IPS DF 6.9 (cell line): ENCODE results near the gene SPTA1.
"Not testable (repeated sequence)": the region's sequence is repeated elsewhere in the genome, so short reads cannot be mapped to it uniquely, and the experiment has no call there.

ENCODE experiments used
- DNase-seq: peaks from one replicate; pipeline ENCODE4 v3.0.0-alpha.2; 2013; ENCODE audit warnings: low read depth, low spot score
- H3K27ac ChIP-seq: one replicate; pipeline ENCODE4 v1.5.1; 2013; ENCODE audit warnings: low read length, control low read depth
- H3K27me3 ChIP-seq: 2 replicates; pipeline ENCODE4 v1.6.1; 2013; ENCODE audit warnings: mild to moderate bottlenecking, low read length; ENCODE audit not compliant: control insufficient read depth, insufficient read depth
- H3K36me3 ChIP-seq: 2 replicates; pipeline ENCODE4 v1.6.1; 2013; ENCODE audit warnings: low read length; ENCODE audit not compliant: control insufficient read depth, insufficient read depth
- H3K4me1 ChIP-seq: 2 replicates; pipeline ENCODE4 v1.6.1; 2013; ENCODE audit warnings: low read length; ENCODE audit not compliant: control insufficient read depth, insufficient read depth
- H3K4me3 ChIP-seq: 2 replicates; pipeline ENCODE4 v1.5.1; 2013; ENCODE audit warnings: mild to moderate bottlenecking, low read length
- H3K9me3 ChIP-seq: 2 replicates; pipeline ENCODE4 v1.6.1; 2013; ENCODE audit warnings: low read length, inconsistent platforms; ENCODE audit not compliant: control insufficient read depth, insufficient read depth
- WGBS: extraction: QIAGEN DNeasy Blood & Tissue Kit; methylation state at CpG from one replicate; pipeline ENCODE4 v1.1.7; 2013; ENCODE audit warnings: mixed read lengths, missing lambda C conversion rate; ENCODE audit not compliant: insufficient read length, insufficient coverage; 5-methylcytosine and 5-hydroxymethylcytosine counted together

The SPTA1 gene

GRCh38 chr1:158688343-158688742, 1.8 kb upstream of the SPTA1 start:
- not testable (repeated sequence) for H3K4me1 ChIP-seq, H3K36me3 ChIP-seq, H3K4me3 ChIP-seq, H3K27me3 ChIP-seq, DNase-seq, H3K27ac ChIP-seq, H3K9me3 ChIP-seq
- no CpG with 5 or more reads among the region's 1 CpG for WGBS

- no peaks in the 10 kb centered on the region for H3K9me3 ChIP-seq
Observed at GRCh38 chr1:158687037-158687436, 522 bp upstream of the SPTA1 start.

GRCh38 chr1:158685085-158685484, 1.4 kb downstream of the SPTA1 start:
- H3K36me3 ChIP-seq = no peaks in the 10 kb centered on the region
- no peak overlapping the region for H3K27ac ChIP-seq
- no CpG with 5 or more reads among the region's 7 CpGs for WGBS
- no peak for DNase-seq
- H3K27me3 ChIP-seq = no peaks in the 10 kb centered on the region
- no peaks in the 10 kb centered on the region for H3K9me3 ChIP-seq
- H3K4me1 ChIP-seq = no peaks in the 10 kb centered on the region
- no peak overlapping the region for H3K4me3 ChIP-seq

More at GRCh38 chr1:158687037-158687436, 522 bp upstream of the SPTA1 start:
- no peak for DNase-seq
- Histone ChIP-seq H3K4me3 (no peak overlapping the region), H3K27me3 (no peaks in the 10 kb centered on the region), H3K36me3 (no peaks in the 10 kb centered on the region), H3K27ac (no peak overlapping the region), H3K4me1 (no peaks in the 10 kb centered on the region)

GRCh38 chr1:158681606-158682005, 4.9 kb downstream of the SPTA1 start:
- Histone ChIP-seq H3K27ac (no peak overlapping the region), H3K4me1 (no peaks in the 10 kb centered on the region), H3K27me3 (no peaks in the 10 kb centered on the region), H3K9me3 (no peaks in the 10 kb centered on the region), H3K36me3 (no peaks in the 10 kb centered on the region), H3K4me3 (no peak overlapping the region)
- WGBS = no CpG with 5 or more reads among the region's 2 CpGs
- DNase-seq = no peak

- Histone ChIP-seq H3K36me3 (no peaks in the 10 kb centered on the region), H3K27ac (no peak overlapping the region), H3K4me1 (no peaks in the 10 kb centered on the region), H3K27me3 (no peaks in the 10 kb centered on the region), H3K4me3 (no peak overlapping the region), H3K9me3 (no peaks in the 10 kb centered on the region)
- WGBS = no CpG with 5 or more reads among the region's 1 CpG
- DNase-seq = no peak
Observed at GRCh38 chr1:158679289-158679688, 7.2 kb downstream of the SPTA1 start.

- H3K9me3 ChIP-seq = no peaks in the 10 kb centered on the region
- no peak overlapping the region for H3K27ac ChIP-seq
- H3K36me3 ChIP-seq = no peaks in the 10 kb centered on the region
- no CpG with 5 or more reads among the region's 4 CpGs for WGBS
- H3K4me3 ChIP-seq = no peak overlapping the region
- H3K27me3 ChIP-seq = no peaks in the 10 kb centered on the region
- DNase-seq = no peak
- no peaks in the 10 kb centered on the region for H3K4me1 ChIP-seq
Observed at GRCh38 chr1:158675563-158676323, 10.8 kb downstream of the SPTA1 start.

- no CpG with 5 or more reads among the region's 7 CpGs for WGBS
- Histone ChIP-seq H3K36me3 (no peaks in the 10 kb centered on the region), H3K4me3 (no peak overlapping the region), H3K4me1 (no peaks in the 10 kb centered on the region), H3K9me3 (no peaks in the 10 kb centered on the region), H3K27ac (no peak overlapping the region), H3K27me3 (no peaks in the 10 kb centered on the region; the same call in 1 of the 2 replicates)
- no peak for DNase-seq
Observed at GRCh38 chr1:158674302-158674701, 12.2 kb downstream of the SPTA1 start.

- no peaks in the 10 kb centered on the region; the same call in 1 of the 2 replicates for H3K27me3 ChIP-seq
- no peaks in the 10 kb centered on the region for H3K9me3 ChIP-seq
- no peaks in the 10 kb centered on the region for H3K36me3 ChIP-seq
- H3K27ac ChIP-seq = no peak overlapping the region
- WGBS = no CpG with 5 or more reads among the region's 8 CpGs
- no peak for DNase-seq
- H3K4me3 ChIP-seq = no peak overlapping the region
- no peaks in the 10 kb centered on the region for H3K4me1 ChIP-seq
Observed at GRCh38 chr1:158666037-158666436, 20.5 kb downstream of the SPTA1 start.

- no peaks in the 10 kb centered on the region for H3K4me1 ChIP-seq
- H3K36me3 ChIP-seq = no peaks in the 10 kb centered on the region
- H3K4me3 ChIP-seq = no peak overlapping the region
- DNase-seq = no peak
- H3K27me3 ChIP-seq = no peaks in the 10 kb centered on the region
- H3K27ac ChIP-seq = no peak overlapping the region
- H3K9me3 ChIP-seq = no peaks in the 10 kb centered on the region
- no CpG with 5 or more reads among the region's 6 CpGs for WGBS
Observed at GRCh38 chr1:158654571-158654970, 31.9 kb downstream of the SPTA1 start.

- no peak overlapping the region for H3K27ac ChIP-seq
- no peaks in the 10 kb centered on the region for H3K9me3 ChIP-seq
- DNase-seq = no peak
- H3K27me3 ChIP-seq = no peaks in the 10 kb centered on the region
- H3K4me1 ChIP-seq = no peaks in the 10 kb centered on the region
- no peaks in the 10 kb centered on the region for H3K36me3 ChIP-seq
- H3K4me3 ChIP-seq = no peak overlapping the region
Observed at GRCh38 chr1:158654086-158654485, 32.4 kb downstream of the SPTA1 start.

- no peak for DNase-seq
- no CpG with 5 or more reads among the region's 7 CpGs for WGBS
- Histone ChIP-seq H3K9me3 (no peaks in the 10 kb centered on the region), H3K36me3 (no peaks in the 10 kb centered on the region), H3K27me3 (peaks cover 2% of the 10 kb centered on the region; the same call in 1 of the 2 replicates), H3K27ac (no peak overlapping the region), H3K4me1 (no peaks in the 10 kb centered on the region), H3K4me3 (no peak overlapping the region)
Observed at GRCh38 chr1:158652721-158653334, 33.7 kb downstream of the SPTA1 start.
